H9 (cell line): ENCODE data around the gene IFNA7. TPM values are rescaled to one million over a fixed set of nuclear protein-coding genes. Genes with fewer than 3 reads are reported as not detected.
"Not testable (repeated sequence)": the region's sequence is repeated elsewhere in the genome, so short reads cannot be mapped to it uniquely, and the experiment has no call there.

Experiments
- DNase-seq: peaks from one replicate; pipeline ENCODE4 v3.0.0-alpha.2; 2017
- H2AFZ ChIP-seq: one replicate; pipeline ENCODE4 v1.6.1; 2013; ENCODE audit warnings: mild to moderate bottlenecking, low read length, control low read depth, moderate library complexity
- H2AK5ac ChIP-seq: 2 replicates; pipeline ENCODE4 v1.6.1; 2013; ENCODE audit warnings: low read length, control low read depth, mixed read lengths; ENCODE audit not compliant: insufficient read length
- H2BK120ac ChIP-seq: one replicate; pipeline ENCODE4 v1.6.1; 2013; ENCODE audit warnings: low read depth, mild to moderate bottlenecking, low read length, control low read depth, inconsistent platforms; ENCODE audit not compliant: poor library complexity, severe bottlenecking
- H2BK12ac ChIP-seq: 2 replicates; pipeline ENCODE4 v1.6.1; 2013; ENCODE audit warnings: low read length, control low read depth, mixed read lengths, low read depth; ENCODE audit not compliant: insufficient read length
- H2BK15ac ChIP-seq: 2 replicates; pipeline ENCODE4 v1.6.1; 2013; ENCODE audit warnings: low read depth, low read length, control low read depth
- H2BK20ac ChIP-seq: one replicate; pipeline ENCODE4 v1.6.1; 2013; ENCODE audit warnings: low read depth, mild to moderate bottlenecking, low read length, control low read depth, inconsistent platforms; ENCODE audit not compliant: poor library complexity, severe bottlenecking
- H2BK5ac ChIP-seq: 2 replicates; pipeline ENCODE4 v1.6.1; 2013; ENCODE audit warnings: low read length, control low read depth, mixed read lengths; ENCODE audit not compliant: insufficient read length
- H3K14ac ChIP-seq: 2 replicates; pipeline ENCODE4 v1.6.1; 2013; ENCODE audit warnings: low read length, control low read depth; ENCODE audit not compliant: insufficient read depth
- H3K18ac ChIP-seq: 2 replicates; pipeline ENCODE4 v1.6.1; 2013; ENCODE audit warnings: low read depth, mild to moderate bottlenecking, mixed read lengths, low read length, control low read depth; ENCODE audit not compliant: insufficient read length
- H3K23ac ChIP-seq: 2 replicates; pipeline ENCODE4 v1.6.1; 2013; ENCODE audit warnings: low read length, control low read depth, mixed read lengths, low read depth; ENCODE audit not compliant: insufficient read length
- H3K23me2 ChIP-seq: 2 replicates; pipeline ENCODE4 v1.6.1; 2013; ENCODE audit warnings: low read depth, mild to moderate bottlenecking, mixed read lengths, low read length, control low read depth; ENCODE audit not compliant: insufficient read length, poor library complexity, severe bottlenecking
- H3K27ac ChIP-seq: 2 replicates; pipeline ENCODE4 v1.5.1; 2013; ENCODE audit warnings: low read length, control low read depth, mixed read lengths, low read depth; ENCODE audit not compliant: insufficient read length
- H3K27me3 ChIP-seq: 2 replicates; pipeline ENCODE4 v1.6.1; 2013; ENCODE audit warnings: low read length, control low read depth, inconsistent platforms; ENCODE audit not compliant: insufficient read depth
- H3K4ac ChIP-seq: 2 replicates; pipeline ENCODE4 v1.6.1; 2013; ENCODE audit warnings: low read depth, mild to moderate bottlenecking, control low read depth, inconsistent platforms, low read length, moderate library complexity
- H3K4me1 ChIP-seq: 2 replicates; pipeline ENCODE4 v1.6.1; 2013; ENCODE audit warnings: low read length, control low read depth, inconsistent platforms; ENCODE audit not compliant: insufficient read depth
- H3K4me2 ChIP-seq: 2 replicates; pipeline ENCODE4 v1.6.1; 2013; ENCODE audit warnings: low read length, control low read depth, mixed read lengths; ENCODE audit not compliant: insufficient read length, insufficient read depth
- H3K56ac ChIP-seq: 2 replicates; pipeline ENCODE4 v1.6.1; 2013; ENCODE audit warnings: low read depth, mild to moderate bottlenecking, mixed read lengths, low read length, control low read depth; ENCODE audit not compliant: insufficient read length
- H3K79me1 ChIP-seq: 2 replicates; pipeline ENCODE4 v1.6.1; 2013; ENCODE audit warnings: low read depth, mild to moderate bottlenecking, moderate library complexity, low read length, control low read depth, inconsistent platforms; ENCODE audit not compliant: insufficient read depth, poor library complexity, severe bottlenecking
- H3K79me2 ChIP-seq: 2 replicates; pipeline ENCODE4 v1.6.1; 2013; ENCODE audit warnings: low read length, control low read depth, inconsistent platforms; ENCODE audit not compliant: insufficient read depth
- H3K9ac ChIP-seq: 2 replicates; pipeline ENCODE4 v1.6.1; 2013; ENCODE audit warnings: low read length, control low read depth, mixed read lengths; ENCODE audit not compliant: insufficient read length; ENCODE audit errors: extremely low read depth
- H3K9me3 ChIP-seq: one replicate; pipeline ENCODE4 v1.6.1; 2013; ENCODE audit warnings: low read depth, low read length, inconsistent platforms; ENCODE audit not compliant: control insufficient read depth
- H3T11ph ChIP-seq: one replicate; pipeline ENCODE4 v1.6.1; 2013; ENCODE audit warnings: mild to moderate bottlenecking, low read length, control low read depth, inconsistent platforms
- H4K20me1 ChIP-seq: one replicate; pipeline ENCODE4 v1.6.1; 2013; ENCODE audit not compliant: control insufficient read depth, insufficient read length, insufficient read depth
- H4K5ac ChIP-seq: 2 replicates; pipeline ENCODE4 v1.6.1; 2013; ENCODE audit warnings: low read depth, mild to moderate bottlenecking, mixed read lengths, low read length, control low read depth; ENCODE audit not compliant: insufficient read length
- H4K8ac ChIP-seq: replicated peaks from 2 replicates; pipeline ENCODE4 v1.6.1; 2013; ENCODE audit warnings: low read length, control low read depth, mixed read lengths, low read depth; ENCODE audit not compliant: insufficient read length
- H4K91ac ChIP-seq: 2 replicates; pipeline ENCODE4 v1.6.1; 2013; ENCODE audit warnings: low read depth, mild to moderate bottlenecking, moderate library complexity, mixed read lengths, low read length, control low read depth; ENCODE audit not compliant: insufficient read length
- H3K27ac Mint-ChIP-seq, 3 experiments: 2 replicates in 2 of 3; 3 replicates in 1 of 3; pipeline ENCODE4 v1.8.0; 2020 to 2021; ENCODE audit warnings: mixed read lengths in 3 of 3, mild to moderate bottlenecking in 1 of 3, moderate library complexity in 1 of 3
- H3K27me3 Mint-ChIP-seq: 2 replicates; pipeline ENCODE4 v1.8.0; 2021; ENCODE audit warnings: low read depth, mild to moderate bottlenecking, moderate library complexity, mixed read lengths
- H3K36me3 Mint-ChIP-seq, 3 experiments: 2 replicates in 2 of 3; 3 replicates in 1 of 3; pipeline ENCODE4 v1.8.0; 2020 to 2021; ENCODE audit warnings: low read depth in 3 of 3, mixed read lengths in 3 of 3; ENCODE audit not compliant: insufficient read depth in 1 of 3
- H3K4me1 Mint-ChIP-seq, 2 experiments: 2 replicates each; pipeline ENCODE4 v1.8.0; 2020; ENCODE audit warnings: mixed read lengths in 2 of 2
- H3K4me3 Mint-ChIP-seq, 2 experiments: 2 replicates in 1 of 2; 3 replicates in 1 of 2; pipeline ENCODE4 v1.8.0; 2020 to 2021; ENCODE audit warnings: mild to moderate bottlenecking in 2 of 2, mixed read lengths in 2 of 2, moderate library complexity in 1 of 2
- H3K9me3 Mint-ChIP-seq, 2 experiments: 2 replicates in 1 of 2; 3 replicates in 1 of 2; pipeline ENCODE4 v1.8.0; 2020; ENCODE audit warnings: mild to moderate bottlenecking in 2 of 2, mixed read lengths in 2 of 2, moderate library complexity in 1 of 2
- WGBS: extraction: QIAGEN DNeasy Blood & Tissue Kit; methylation state at CpG from one replicate; pipeline ENCODE4 v1.1.7; 2013; ENCODE audit warnings: missing lambda C conversion rate, low lambda C conversion rate, mixed read lengths; ENCODE audit not compliant: insufficient read length; ENCODE audit errors: extremely low coverage; 5-methylcytosine and 5-hydroxymethylcytosine counted together
- total RNA-seq: library from RNA; stranded (reverse); gene quantifications from 2 replicates; pipeline ENCODE4 v1.2.1, GENCODE V29; 2021

Gene IFNA7
- total RNA-seq, 1 experiment from 2014 or later: not detected

DNA sequence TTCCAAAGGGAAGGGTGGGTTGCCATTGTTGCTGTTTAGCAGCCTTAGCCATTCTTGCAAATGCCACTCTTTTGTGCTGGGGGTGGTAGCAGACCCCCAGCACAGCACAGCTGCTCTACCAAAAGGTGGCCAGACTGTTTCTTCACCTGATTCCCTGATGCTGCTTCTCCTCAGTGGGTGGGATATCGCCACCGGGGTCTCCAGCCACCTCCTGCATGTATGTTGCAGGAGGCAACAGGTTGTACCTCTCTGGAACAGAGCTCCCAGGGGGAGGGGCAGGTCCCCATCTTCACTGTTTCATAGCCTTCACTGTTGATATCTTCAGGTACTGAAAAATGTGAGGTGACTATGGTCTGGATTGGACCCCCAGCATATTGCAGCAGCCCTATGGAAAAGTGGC is 8.8 kb upstream of the IFNA7 start:
- not testable (repeated sequence) for H3K4me1 Mint-ChIP-seq, H4K91ac ChIP-seq, H3T11ph ChIP-seq, H3K4ac ChIP-seq, H3K18ac ChIP-seq, H3K27ac Mint-ChIP-seq, H2AFZ ChIP-seq, H2BK5ac ChIP-seq, H3K4me3 Mint-ChIP-seq, H3K27ac ChIP-seq, H2BK20ac ChIP-seq, H3K27me3 ChIP-seq, H3K27me3 Mint-ChIP-seq, H3K79me1 ChIP-seq, H4K20me1 ChIP-seq, H3K4me1 ChIP-seq, H3K9me3 ChIP-seq, H4K8ac ChIP-seq, H3K9ac ChIP-seq, H3K14ac ChIP-seq, H3K4me2 ChIP-seq, H2BK15ac ChIP-seq, H4K5ac ChIP-seq, H2AK5ac ChIP-seq, H3K79me2 ChIP-seq, H3K23me2 ChIP-seq, H2BK12ac ChIP-seq, H3K36me3 Mint-ChIP-seq, H3K23ac ChIP-seq, H3K9me3 Mint-ChIP-seq, H3K56ac ChIP-seq, H2BK120ac ChIP-seq
- DNase-seq: peak; percentile 9
- WGBS: no CpG with 5 or more reads among the region's 2 CpGs
